Measurements from ENCODE around the gene SHPK. TPM values are rescaled to one million over a fixed set of nuclear protein-coding genes. Genes with fewer than 3 reads are reported as not detected.
A peak's percentile ranks its signal among the peaks of the same experiment; 100 is the strongest.

The SHPK gene
- polyA plus RNA-seq, 1 experiment = 8.7 TPM

GRCh38 chr17:3663102-3664011 is 27.3 kb upstream of the SHPK start:
- ChIA-PET CTCF (no interaction called here), POLR2A (interaction anchor here (0.7 kb wide), 1 partner anchor 24 kb away, joined by 3 read pairs; no protein-coding TSS in a partner anchor)
- TF ChIP-seq CTCF (IDR thresholded peaks at IDR 0.05; ENCODE audit: low read depth, low read length) = no peak
- H3K4me3 ChIP-seq (ENCODE audit: low read depth, low read length) = no peak overlapping the region
- no peak for DNase-seq (ENCODE audit: low read depth, low spot score)
- H3K27me3 ChIP-seq (ENCODE audit: control insufficient read depth, insufficient read depth, low read length) = no peaks in the 10 kb centered on the region
- no peaks in the 10 kb centered on the region; the same call in 1 of the 2 replicates for H3K9me3 ChIP-seq (ENCODE audit: control insufficient read depth, insufficient read depth, low read length)
- H3K27ac ChIP-seq (ENCODE audit: low read depth, low read length) = no peak overlapping the region

- DNase-seq (ENCODE audit: low read depth, low spot score) = no peak
- TF ChIP-seq CTCF (IDR thresholded peaks at IDR 0.05; ENCODE audit: low read depth, low read length) = no peak
- ChIA-PET POLR2A (interaction anchor here (1.0 to 1.7 kb wide), 3 partner anchors 7 to 24 kb away, joined by 9 to 12 read pairs (median 9); partner anchors contain the start of genes CTNS and SHPK), CTCF (no interaction called here)
- H3K9me3 ChIP-seq (ENCODE audit: control insufficient read depth, insufficient read depth, low read length) = no peaks in the 10 kb centered on the region; the same call in 1 of the 2 replicates
- H3K27me3 ChIP-seq (ENCODE audit: control insufficient read depth, insufficient read depth, low read length) = no peaks in the 10 kb centered on the region
- no peak overlapping the region for H3K27ac ChIP-seq (ENCODE audit: low read depth, low read length)
- no peak overlapping the region for H3K4me3 ChIP-seq (ENCODE audit: low read depth, low read length)
Measured at GRCh38 chr17:3660311-3660891, 24.4 kb upstream of the SHPK start.

- POLR2A ChIA-PET = interaction anchor here (1.0 to 1.7 kb wide), 3 partner anchors 8 to 23 kb away, joined by 9 to 12 read pairs (median 9); partner anchors contain the start of genes CTNS and SHPK
- H3K27me3 ChIP-seq (ENCODE audit: control insufficient read depth, insufficient read depth, low read length) = no peaks in the 10 kb centered on the region
- H3K4me3 ChIP-seq (ENCODE audit: low read depth, low read length) = no peak overlapping the region
- DNase-seq (ENCODE audit: low read depth, low spot score) = peak; percentile 45
- CTCF ChIA-PET = no interaction called here
- peak; percentile 27 for TF ChIP-seq CTCF (IDR thresholded peaks at IDR 0.05; ENCODE audit: low read depth, low read length)
- peak overlapping the region; percentile 69 for H3K27ac ChIP-seq (ENCODE audit: low read depth, low read length)
- peaks cover 5% of the 10 kb centered on the region; the same call in 1 of the 2 replicates for H3K9me3 ChIP-seq (ENCODE audit: control insufficient read depth, insufficient read depth, low read length)
Measured at GRCh38 chr17:3659541-3660111, 23.6 kb upstream of the SHPK start.

GRCh38 chr17:3658784-3659449 is 22.9 kb upstream of the SHPK start:
- ChIA-PET POLR2A (interaction anchor here (0.9 to 1.7 kb wide), 5 partner anchors 8 to 23 kb away, joined by 3 to 12 read pairs (median 9); partner anchors contain the start of genes CTNS and SHPK), CTCF (interaction anchor here (1.2 kb wide), 1 partner anchor 11 kb away, joined by 5 read pairs; no protein-coding TSS in a partner anchor)
- peaks cover 5% of the 10 kb centered on the region; the same call in 1 of the 2 replicates for H3K9me3 ChIP-seq (ENCODE audit: control insufficient read depth, insufficient read depth, low read length)
- no peaks in the 10 kb centered on the region for H3K27me3 ChIP-seq (ENCODE audit: control insufficient read depth, insufficient read depth, low read length)
- H3K27ac ChIP-seq (ENCODE audit: low read depth, low read length) = peak overlapping the region; percentile 69
- no peak for DNase-seq (ENCODE audit: low read depth, low spot score)
- H3K4me3 ChIP-seq (ENCODE audit: low read depth, low read length) = no peak overlapping the region
- no peak for TF ChIP-seq CTCF (IDR thresholded peaks at IDR 0.05; ENCODE audit: low read depth, low read length)
